ENCODE measurements around the gene VSTM2L. TPM values are rescaled to one million over a fixed set of nuclear protein-coding genes. Genes with fewer than 3 reads are reported as not detected.

VSTM2L gene
- polyA plus RNA-seq, 1 donor from 2014 or later: 22.1 TPM

GRCh38 chr20:37892001-37892400 lies 10.9 kb upstream of the VSTM2L start:
- TF ChIP-seq REST (IDR thresholded peaks at IDR 0.05; ENCODE audit: borderline replicate concordance) (no peak), POLR2AphosphoS5 (IDR thresholded peaks at IDR 0.05) (no peak), RAD21 (conservative IDR thresholded peaks at IDR 0.05) (no peak), MXI1 (conservative IDR thresholded peaks at IDR 0.05; ENCODE audit: poor library complexity, severe bottlenecking) (no peak), EP300 (conservative IDR thresholded peaks at IDR 0.05; ENCODE audit: poor library complexity, severe bottlenecking) (no peak), TAF1 (IDR thresholded peaks at IDR 0.05; ENCODE audit: low read depth) (no peak), SMC3 (conservative IDR thresholded peaks at IDR 0.05; ENCODE audit: poor library complexity) (no peak), EZH2 (IDR thresholded peaks at IDR 0.05; ENCODE audit: borderline replicate concordance, insufficient read depth, low read length, poor library complexity, severe bottlenecking) (no peak), CTCF (IDR thresholded peaks at IDR 0.05; ENCODE audit: poor library complexity, severe bottlenecking) (no peak)
- H3K9ac ChIP-seq (ENCODE audit: low read length): no peak overlapping the region

GRCh38 chr20:37893566-37894241 lies 9.2 kb upstream of the VSTM2L start:
- Histone ChIP-seq H3K79me2 (replicated peaks; ENCODE audit: insufficient read depth, low read length) (no peaks in the 10 kb centered on the region), H4K20me1 (ENCODE audit: insufficient read depth) (no peaks in the 10 kb centered on the region), H3K9me2 (ENCODE audit: insufficient read depth, low read length) (no peaks in the 10 kb centered on the region), H3K36me3 (ENCODE audit: insufficient read depth, low read length) (no peaks in the 10 kb centered on the region), H3K4me2 (ENCODE audit: low read length) (no peak overlapping the region), H3K9ac (ENCODE audit: low read length) (no peak overlapping the region), H3K9me3 (ENCODE audit: low read length) (no peaks in the 10 kb centered on the region), H3K4me3 (ENCODE audit: low read length) (no peak overlapping the region), H3F3A (ENCODE audit: insufficient read depth, low read length, poor library complexity, severe bottlenecking) (no peaks in the 10 kb centered on the region), H3K27ac (ENCODE audit: low read length) (no peak overlapping the region), H2AFZ (ENCODE audit: low read depth, low read length) (no peak overlapping the region), H3K27me3 (ENCODE audit: insufficient read depth, low read depth, low read length) (no peaks in the 10 kb centered on the region)
- TF ChIP-seq MXI1 (conservative IDR thresholded peaks at IDR 0.05; ENCODE audit: poor library complexity, severe bottlenecking): no peak
- no peak for TF ChIP-seq EP300 (conservative IDR thresholded peaks at IDR 0.05; ENCODE audit: poor library complexity, severe bottlenecking)
- TF ChIP-seq REST (IDR thresholded peaks at IDR 0.05; ENCODE audit: borderline replicate concordance): no peak
- no peak for TF ChIP-seq EZH2 (IDR thresholded peaks at IDR 0.05; ENCODE audit: borderline replicate concordance, insufficient read depth, low read length, poor library complexity, severe bottlenecking)
- TF ChIP-seq RAD21 (conservative IDR thresholded peaks at IDR 0.05): no peak
- no peak for TF ChIP-seq SMC3 (conservative IDR thresholded peaks at IDR 0.05; ENCODE audit: poor library complexity)
- TF ChIP-seq POLR2AphosphoS5 (IDR thresholded peaks at IDR 0.05): no peak
- TF ChIP-seq CTCF (IDR thresholded peaks at IDR 0.05; ENCODE audit: poor library complexity, severe bottlenecking): no peak
- no peak for TF ChIP-seq TAF1 (IDR thresholded peaks at IDR 0.05; ENCODE audit: low read depth)

More at GRCh38 chr20:37892001-37892400, 10.9 kb upstream of the VSTM2L start:
- Histone ChIP-seq H2AFZ (ENCODE audit: low read depth, low read length) (no peak overlapping the region), H3K4me3 (ENCODE audit: low read length) (no peak overlapping the region), H3K9me2 (ENCODE audit: insufficient read depth, low read length) (no peaks in the 10 kb centered on the region), H3F3A (ENCODE audit: insufficient read depth, low read length, poor library complexity, severe bottlenecking) (no peaks in the 10 kb centered on the region), H4K20me1 (ENCODE audit: insufficient read depth) (no peaks in the 10 kb centered on the region), H3K36me3 (ENCODE audit: insufficient read depth, low read length) (no peaks in the 10 kb centered on the region), H3K4me2 (ENCODE audit: low read length) (no peak overlapping the region), H3K27me3 (ENCODE audit: insufficient read depth, low read depth, low read length) (no peaks in the 10 kb centered on the region), H3K79me2 (replicated peaks; ENCODE audit: insufficient read depth, low read length) (no peaks in the 10 kb centered on the region), H3K27ac (ENCODE audit: low read length) (no peak overlapping the region), H3K9me3 (ENCODE audit: low read length) (no peaks in the 10 kb centered on the region)
